Measurements from ENCODE around the gene MGAT4B.
A peak's percentile ranks its signal among the peaks of the same experiment; 100 is the strongest.
"Not testable (repeated sequence)": the region's sequence is repeated elsewhere in the genome, so short reads cannot be mapped to it uniquely, and the experiment has no call there.

The MGAT4B gene

DNA sequence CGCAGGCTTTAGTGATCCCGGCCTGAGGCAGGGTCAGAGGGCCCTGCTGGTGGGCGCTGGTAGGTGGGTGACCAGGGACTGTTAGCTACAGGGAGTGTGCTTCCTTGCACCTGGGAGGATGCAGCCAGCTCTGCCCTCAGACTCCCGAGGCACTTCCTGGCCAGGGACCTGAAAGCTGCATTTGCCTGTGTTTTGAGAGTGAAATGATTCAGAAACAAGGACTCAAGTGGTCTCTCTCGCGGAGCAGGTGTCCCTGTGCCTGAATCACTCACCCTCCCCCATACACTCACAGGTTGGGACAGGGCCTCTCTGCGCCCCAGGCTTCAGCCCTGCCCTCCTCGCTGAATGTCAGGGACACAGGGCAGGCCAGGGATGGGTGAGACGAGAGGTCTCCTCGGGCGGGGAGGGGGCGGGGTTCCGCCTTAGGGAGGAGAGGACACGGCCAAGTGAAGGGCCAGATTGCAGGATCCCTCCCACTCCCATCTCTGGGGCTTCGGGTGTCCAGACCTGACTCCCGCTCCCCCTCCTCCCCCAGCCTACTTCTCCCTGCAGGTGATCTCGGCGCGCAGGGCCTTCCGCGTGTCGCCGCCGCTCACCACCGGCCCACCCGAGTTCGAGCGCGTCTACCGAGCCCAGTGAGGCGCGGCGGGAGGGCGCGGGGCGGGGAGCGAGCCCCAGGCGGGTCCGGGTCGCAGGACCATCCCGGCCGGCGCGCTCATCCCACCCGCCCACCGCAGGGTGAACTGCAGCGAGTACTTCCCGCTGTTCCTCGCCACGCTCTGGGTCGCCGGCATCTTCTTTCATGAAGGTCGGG lies 11.4 kb downstream of the MGAT4B start:
- DNase-seq (ENCODE audit: low spot score), result no peak

DNA sequence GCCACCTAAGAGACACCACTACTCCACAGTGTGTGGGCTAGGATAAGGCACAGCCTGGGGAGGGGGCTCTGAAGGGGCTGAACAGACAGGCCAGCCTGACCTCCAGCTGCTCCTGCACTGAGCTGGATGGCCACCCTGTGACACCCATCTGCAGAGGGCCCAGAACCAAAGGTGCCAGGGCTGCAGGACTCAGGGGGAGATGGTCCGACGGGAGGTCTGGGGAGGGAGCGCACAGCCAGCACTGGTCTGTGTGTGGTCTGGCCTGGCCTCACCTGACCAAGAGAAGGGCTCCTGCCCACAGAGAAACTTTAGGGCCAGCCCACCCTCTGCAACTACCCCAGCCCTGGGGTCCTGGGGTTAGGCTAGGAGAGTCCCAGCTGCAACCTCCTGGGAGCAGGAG lies 12.1 kb downstream of the MGAT4B start:
- DNase-seq (ENCODE audit: low spot score), result no peak

DNA sequence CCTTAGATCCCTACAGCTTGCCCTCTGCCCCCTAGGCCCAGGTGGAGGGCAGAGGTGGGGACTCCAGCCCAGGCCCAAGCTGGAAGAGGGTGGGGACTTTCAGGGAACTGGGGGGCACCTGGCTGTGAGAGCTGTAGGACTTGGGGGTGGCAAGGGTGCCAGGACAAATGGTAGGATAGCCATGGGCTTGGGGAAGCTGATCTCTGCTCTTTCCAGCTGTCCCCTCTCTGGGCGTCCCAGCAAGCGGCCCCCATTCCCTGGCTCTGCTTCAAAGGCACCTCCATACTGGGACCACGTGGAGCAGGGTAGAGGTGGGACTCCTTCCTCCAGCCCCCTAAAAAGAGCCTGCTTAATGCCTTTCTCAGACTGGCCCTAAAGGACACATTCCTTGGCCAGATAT lies 12.5 kb downstream of the MGAT4B start:
- DNase-seq (ENCODE audit: low spot score), result no peak

DNA sequence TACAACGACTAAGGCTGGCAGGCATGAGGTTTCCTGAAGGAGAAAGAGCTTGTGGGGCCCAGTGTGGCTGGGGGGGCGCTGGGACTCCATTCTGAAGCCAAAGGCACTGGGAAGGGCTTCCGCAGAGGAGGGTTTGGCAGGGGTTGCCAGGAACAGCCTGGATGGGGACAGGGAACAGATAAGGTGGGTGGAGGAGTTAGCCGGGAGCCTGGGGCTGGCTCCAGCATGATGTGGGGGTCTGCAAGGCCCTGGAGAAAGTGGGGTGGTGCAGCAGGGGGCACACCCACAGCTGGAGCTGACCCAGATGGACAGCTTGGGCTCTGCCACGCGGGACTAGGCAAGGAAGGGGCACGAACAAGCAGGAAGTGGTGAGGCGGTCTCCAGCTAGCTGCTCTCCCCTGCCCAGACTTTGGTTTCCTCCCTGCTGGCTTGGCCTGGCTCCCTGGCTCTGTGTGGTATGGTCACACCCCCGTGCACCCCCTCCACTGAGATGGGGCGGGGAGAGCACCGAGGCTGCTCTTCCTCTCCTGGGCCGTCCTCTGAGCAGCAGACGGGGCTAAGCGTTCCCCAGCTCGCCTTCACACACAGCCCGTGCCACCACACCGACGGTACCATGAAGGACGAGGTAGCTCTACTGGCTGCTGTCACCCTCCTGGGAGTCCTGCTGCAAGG lies 13.1 kb downstream of the MGAT4B start, which contains the start of gene LTC4S:
Gene LTC4S, plus strand, starts transcription at position 519 of the 672 bp plus-strand sequence. Its CDS starts 95 bp downstream, at position 614.
- DNase-seq (ENCODE audit: low spot score), result peak; percentile 67

DNA sequence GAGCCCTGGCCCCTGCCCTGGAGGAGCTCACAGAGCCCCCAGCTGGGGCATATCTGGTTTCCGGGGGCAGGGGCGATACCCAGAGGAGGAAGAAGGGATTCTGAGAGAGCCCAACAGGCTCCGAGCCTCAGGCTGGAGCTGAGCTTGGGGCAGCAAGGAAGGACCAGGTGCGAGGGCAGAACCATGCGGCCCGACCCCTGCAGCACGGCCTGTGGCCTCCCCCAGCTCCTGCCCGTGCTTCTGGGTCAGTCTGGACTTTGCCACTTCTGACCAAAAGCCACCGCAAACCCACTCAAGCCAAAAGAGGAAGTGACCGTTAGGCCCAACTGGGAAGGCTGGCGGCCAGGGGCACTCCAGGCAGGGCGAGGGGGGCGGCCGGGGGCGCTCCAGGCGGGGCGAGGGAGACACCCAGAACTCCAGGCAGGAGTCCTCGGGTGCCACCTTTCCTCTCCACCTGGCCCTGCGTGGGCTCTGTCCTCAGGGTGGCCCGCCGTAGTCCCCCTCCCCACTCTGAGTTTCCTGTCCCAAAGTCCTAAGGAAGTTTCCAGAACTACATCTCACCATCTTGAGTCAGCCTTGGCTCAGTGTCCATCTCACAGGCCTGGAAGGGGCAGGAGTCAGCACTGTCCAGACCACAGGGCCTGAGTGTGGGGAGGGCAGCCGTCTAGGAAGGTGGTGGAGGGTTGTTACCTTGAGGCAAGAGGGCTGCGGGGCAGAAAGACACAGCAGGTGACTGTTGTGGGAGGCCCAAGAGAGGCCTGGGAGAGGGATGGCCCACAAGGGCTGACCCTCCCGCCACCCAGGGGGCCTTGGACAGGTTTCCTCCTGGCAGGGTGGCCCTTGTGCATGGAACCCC lies 13.8 kb downstream of the MGAT4B start:
- DNase-seq (ENCODE audit: low spot score), result no peak

DNA sequence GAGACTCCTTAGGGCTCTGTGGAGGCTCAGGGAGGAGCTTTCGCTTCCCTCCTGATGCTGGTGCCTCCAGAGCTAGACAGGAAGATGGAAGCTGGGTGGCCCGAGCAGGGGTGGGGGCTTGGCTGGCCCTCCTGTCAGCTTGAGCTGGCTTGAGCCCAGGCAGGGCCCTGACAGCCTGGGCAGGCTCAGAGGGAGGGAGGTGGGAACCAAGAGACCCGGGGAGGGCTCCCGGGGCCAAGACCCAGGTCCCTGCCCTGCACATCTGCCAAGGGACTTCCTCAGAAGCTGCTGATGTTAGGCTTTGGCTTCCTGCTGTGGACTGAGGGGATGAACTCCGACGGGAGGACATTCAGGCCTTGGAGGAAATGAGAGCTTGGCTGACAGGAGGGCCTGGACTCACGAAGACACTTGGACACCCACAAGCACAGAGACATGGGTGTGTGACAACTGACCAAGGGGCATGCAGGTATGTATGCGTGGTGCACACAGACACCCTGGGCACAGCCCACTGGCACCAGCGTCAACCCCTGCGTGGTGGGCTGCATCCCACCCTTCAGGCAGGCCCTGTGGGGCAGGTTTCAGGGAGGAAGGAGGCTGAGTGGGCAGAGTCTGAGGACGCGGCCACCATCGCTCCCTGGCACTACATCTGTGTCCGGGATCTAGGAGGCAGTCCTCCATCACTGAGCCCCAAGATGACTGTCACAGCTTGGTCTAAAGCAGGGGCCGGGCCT lies 14.6 kb downstream of the MGAT4B start:
- DNase-seq (ENCODE audit: low spot score), result no peak

DNA sequence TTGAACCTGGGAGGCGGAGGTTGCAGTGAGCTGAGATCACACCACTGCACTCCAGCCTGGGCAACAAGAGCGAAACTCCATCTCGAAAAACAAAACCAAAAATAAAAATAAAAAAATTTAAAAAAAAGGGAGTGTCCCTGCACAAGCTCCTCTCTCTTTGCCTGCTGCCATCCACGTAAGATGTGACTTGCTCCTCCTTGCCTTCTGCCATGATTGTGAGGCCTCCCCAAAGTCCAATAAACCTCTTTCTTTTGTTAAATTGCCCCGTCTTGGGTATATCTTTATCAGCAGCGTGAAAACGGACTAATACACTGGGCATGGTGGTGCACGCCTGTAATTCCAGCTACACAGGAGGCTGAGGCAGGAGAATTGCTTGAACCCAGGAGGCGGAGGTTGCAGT lies 17.4 kb downstream of the MGAT4B start:
- not testable (repeated sequence) for DNase-seq (ENCODE audit: low spot score)

DNA sequence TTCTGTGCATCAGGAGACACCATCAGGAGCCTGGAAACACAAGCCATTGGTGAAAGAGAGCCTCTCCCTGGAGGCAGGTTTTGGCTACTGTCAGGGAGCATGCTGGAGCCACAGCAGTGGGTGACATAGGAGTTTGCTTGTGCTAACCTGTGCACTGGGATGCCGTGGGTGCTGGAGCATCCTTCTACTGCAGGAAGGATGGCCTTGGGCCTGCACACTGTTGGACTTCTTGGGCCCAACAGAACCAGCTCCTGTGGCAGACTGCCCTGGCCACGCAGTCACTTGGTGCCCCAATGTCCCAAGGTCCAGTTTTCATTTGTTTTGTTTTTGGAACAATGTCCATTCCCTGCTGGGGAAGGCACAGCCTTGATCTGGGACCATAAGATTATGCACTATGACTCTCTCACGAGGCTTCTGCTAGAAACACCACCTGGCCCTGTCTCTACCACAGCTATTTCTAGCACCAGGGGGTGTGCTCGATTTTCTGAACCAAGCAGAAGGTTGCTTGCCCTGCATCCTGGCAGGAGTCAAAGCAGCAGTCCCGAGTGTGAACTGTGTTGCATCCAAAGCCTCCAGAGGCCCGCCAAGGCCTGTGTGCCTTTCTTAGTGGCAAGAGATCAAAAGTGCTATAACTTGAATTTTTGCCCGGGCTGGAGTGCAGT lies 18.3 kb downstream of the MGAT4B start:
- no peak for DNase-seq (ENCODE audit: low spot score)

DNA sequence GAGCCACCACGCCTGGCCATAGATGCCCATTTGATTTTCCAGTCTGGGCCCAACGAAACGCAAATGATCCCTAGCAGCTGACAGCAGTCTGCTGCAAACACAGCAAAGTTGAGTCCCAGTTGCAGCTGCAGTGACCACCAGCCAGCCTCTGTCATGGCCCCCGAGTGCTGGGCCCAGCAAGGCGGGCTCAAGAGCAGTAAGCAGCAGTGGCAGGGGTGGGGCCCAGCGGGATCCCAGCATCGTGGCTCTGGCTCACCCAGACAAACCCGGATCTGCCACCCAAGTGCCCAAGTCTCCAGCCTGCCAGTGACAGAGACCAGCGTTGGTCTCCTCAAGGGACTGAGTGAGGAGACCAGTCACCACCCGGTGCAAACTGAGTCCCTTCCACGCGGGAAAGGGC lies 19.8 kb downstream of the MGAT4B start:
- DNase-seq (ENCODE audit: low spot score), result no peak

DNA sequence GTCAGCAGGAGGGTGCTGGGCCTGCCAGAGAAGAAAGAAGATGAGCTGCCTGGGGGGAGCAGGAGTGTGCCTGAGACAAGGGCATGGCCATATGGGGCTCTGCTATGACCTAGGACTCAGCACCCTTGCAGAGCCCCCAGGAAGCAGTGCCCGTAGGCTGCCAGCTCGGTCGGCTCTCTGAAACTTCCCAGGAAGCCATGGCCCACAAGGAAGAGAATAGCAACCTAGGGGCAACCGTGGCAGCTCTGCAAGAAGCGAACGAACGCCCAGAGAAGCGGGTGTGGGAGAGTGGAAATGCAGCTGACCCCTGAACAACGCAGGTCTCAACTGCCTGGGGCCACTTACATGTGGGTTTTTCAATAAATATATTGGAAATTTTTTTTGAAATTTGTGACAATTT lies 23.5 kb downstream of the MGAT4B start:
- DNase-seq (ENCODE audit: low spot score), result no peak

DNA sequence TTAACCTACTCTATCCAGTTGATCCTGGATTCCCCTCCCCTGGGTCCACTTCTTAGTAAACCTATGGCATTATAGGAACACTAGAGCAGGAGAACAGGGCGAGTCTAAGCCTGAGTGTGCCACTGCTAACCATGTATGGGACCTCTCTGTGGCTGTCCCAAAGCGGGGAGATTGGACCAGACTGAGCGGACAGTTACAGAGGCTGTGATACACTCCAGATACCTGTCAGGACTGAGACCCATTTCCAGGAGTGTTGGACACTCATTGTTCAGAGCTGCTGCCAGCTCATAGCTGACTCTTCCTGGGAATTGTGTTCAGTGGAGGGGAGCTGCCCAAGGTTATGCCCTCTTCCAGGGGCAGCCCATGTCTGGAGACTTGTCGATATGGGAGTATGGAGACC lies 24.8 kb downstream of the MGAT4B start:
- no peak for DNase-seq (ENCODE audit: low spot score)

DNA sequence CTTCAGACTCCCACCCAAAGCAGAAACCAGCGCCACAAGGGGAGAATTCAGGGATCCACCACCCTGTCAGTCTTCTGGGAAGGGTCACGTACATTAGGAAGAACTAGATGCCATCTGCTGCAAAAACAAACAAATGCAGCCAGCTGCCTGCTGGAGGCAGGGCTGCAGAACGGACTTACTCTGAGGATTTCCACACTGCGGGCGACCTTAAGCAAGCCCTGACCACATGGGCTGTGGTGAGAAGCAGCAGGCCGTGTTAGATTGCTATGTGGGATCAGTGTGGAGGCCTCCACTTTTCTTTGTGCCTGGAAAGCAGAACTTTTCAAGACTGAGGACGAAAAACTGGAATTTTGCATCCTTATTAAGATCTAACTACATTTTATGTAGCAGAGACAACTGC lies 26.3 kb downstream of the MGAT4B start:
- DNase-seq (ENCODE audit: low spot score), result no peak

DNA sequence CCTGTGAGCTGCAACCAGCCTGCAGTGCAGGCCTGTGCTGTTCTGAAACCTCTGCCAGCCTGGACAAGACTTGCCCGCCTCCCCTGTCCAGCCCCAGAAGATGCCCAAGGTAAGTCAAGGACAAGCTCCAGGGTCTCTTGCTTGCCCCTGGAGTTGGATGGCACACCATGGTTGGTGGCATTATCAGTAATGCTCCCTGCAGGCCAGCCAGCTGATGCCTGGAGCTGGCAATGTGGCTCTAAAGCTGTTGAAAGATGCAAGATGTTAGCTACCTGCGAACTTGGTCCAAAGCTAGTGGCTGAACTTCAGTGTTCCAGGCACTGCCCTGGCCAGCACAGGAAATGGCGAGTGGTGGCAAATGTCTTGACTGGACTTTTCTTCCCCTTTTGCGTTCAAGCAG lies 26.8 kb downstream of the MGAT4B start:
- no peak for DNase-seq (ENCODE audit: low spot score)

DNA sequence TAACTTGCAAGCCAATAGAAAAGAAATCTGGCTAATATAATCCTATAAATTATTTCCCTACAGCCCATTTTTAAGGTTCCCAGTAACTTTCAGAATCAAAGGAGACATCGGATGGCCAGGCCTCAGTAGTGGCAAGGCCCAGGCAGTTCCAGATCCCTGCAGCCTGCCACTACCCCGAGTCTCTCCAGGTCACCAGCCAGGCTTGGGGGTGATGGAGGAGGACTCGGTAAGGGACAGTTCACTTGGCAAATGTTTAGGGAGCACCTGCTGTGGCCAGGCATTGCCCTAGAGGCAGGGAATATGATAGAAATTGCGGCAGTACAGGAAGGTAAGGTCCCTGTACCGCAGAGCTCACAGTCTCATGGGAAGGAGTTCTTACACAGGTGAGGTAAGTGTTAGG lies 28.1 kb downstream of the MGAT4B start:
- no peak for DNase-seq (ENCODE audit: low spot score)

DNA sequence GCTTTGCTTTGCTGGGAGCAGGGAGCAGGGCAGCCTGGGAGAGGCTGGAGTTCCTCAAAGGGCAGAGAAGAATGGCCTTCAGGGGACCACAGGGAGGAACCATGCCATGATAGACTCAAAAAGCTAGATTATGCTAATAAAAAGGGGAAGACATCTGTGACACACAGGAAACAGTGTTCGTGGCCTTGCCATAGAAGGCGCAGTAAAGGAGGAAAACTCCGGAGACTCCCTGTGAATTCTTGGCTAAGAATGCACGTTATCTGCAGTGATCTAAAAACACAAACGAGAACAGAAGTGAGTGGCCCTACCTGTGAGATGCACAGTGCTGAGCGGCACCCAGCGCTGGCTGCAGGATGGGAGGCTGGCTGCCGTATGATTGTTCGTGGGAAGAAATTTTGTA lies 28.8 kb downstream of the MGAT4B start:
- DNase-seq (ENCODE audit: low spot score), result no peak

DNA sequence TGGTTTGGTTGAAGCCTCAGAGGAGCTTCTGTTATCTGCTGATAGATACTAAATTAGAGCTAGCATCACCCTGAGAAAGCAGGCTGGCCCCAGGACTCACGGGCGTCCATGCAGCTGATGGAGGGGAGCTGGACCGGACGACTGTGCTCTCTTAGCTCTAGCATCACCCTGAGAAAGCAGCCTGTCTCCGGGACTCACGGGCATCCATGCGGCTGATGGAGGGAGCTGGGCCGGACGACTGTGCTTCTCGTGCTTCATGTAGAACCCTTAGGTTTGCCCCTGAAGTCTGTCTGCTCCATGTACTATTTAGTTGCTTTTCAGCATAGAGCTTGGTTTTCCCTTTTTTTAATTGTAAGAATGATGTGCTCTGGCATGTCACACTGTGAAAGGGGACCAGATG lies 29.2 kb downstream of the MGAT4B start:
- DNase-seq (ENCODE audit: low spot score), result no peak

DNA sequence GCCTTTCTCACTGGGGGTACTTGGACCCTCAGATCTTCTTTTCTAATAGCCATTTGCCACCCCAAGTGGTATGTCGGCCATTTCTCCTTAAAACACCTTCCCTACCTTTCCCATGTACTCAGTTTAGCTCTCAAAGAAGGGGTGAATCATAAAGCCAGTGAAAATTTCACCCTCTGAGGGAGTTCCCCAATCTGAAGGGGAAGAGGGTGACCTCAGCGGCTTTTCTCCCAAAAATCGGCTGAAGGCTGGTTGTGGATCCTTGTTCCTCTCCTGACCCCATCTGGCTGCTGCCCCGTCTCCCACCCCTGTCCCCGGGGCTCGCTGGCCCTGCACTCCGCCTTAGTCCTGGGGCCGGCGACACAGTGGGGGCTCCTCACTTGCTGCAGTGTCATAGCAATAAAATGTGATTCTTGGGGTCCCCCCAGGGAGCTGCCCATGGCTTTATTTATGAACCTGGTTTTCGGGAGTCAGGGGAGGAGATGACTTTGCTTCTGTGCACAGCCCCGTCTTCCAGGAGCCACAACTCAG lies 30.2 kb downstream of the MGAT4B start:
- DNase-seq (ENCODE audit: low spot score), result no peak

DNA sequence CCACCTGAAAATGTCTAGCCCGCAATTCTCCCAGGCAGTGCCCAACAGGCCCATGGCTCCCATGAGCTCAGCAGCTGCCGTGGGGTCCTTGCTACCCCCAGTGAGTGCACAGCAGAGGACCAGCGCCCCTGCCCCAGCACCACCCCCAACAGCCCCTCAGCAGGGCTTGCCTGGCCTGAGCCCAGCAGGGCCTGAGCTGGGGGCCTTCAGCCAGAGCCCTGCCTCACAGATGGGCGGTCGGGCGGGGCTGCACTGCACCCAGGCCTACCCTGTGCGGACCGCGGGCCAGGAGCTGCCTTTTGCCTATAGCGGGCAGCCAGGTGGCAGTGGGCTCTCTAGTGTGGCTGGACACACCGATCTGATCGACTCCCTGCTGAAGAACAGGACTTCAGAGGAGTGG lies 32.2 kb downstream of the MGAT4B start:
- no peak for DNase-seq (ENCODE audit: low spot score)

DNA sequence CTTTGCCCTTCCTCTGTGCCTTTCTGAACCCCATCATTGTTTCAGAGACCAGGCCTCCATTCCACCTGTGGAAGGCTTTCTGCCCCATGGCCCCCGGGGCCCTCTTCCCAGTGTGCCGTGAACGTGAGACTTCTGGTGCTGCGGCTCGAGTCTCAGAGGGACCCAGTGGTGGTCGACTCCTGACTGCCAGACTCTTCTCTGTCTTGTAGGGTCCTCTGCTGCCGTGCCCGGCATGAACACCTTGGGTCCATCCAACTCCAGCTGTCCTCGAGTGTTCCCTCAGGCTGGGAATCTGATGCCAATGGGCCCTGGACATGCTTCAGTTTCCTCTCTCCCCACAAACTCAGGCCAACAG lies 33.0 kb downstream of the MGAT4B start:
- DNase-seq (ENCODE audit: low spot score), result no peak

DNA sequence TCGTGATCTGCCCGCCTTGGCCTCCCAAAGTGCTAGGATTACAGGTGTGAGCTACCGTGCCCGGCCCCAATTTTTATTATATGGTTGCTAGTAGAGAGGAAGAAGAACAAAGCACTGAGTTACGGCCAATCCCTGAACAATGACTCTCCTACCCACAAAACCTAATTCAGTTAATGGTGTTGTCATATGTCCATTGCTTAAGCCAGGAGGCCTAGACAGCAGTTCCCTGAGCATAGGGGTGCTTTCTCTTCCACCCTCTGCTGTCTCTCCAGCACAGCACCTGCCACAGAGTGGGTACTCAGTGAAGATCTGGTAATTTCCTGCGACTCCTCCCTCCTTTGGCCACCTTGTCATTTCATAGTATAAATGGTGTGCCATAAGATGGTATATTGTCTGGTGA lies 34.3 kb downstream of the MGAT4B start:
- no peak for DNase-seq (ENCODE audit: low spot score)

DNA sequence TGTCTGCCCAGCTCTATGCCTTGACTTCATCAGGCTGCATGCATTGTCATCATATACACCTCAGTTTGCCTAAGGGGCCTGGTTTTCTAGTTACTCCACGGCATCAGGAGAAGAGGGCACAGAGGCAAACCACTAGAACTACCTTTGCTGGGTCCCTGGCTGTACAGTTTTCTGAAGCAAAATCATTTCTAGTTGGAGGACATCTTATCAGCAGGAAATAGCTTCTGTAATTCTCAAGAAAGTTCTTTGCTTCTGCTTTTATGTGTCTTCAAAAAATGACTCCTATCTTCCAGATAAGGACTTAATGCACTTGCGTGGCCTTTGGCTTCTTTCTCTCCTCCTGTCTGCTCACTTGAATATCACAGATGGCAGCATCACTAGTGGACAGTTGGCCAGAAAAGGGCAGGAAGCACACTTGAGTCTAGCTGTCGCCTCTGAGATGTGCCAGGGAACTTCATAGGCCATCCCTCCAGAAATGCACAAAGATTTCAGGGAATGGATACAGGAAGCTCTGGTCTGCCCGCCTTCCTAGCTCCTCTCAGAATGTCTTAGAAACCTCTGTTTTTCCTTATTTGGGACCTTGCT lies 35.3 kb downstream of the MGAT4B start:
- no peak for DNase-seq (ENCODE audit: low spot score)
